Kidney epithelial cell (primary cell): Measurements from ENCODE around the gene EFHD2. TPM values are rescaled to one million over a fixed set of nuclear protein-coding genes. Genes with fewer than 3 reads are reported as not detected.

ENCODE experiments used
- DNase-seq: peaks from one replicate; pipeline ENCODE4 v3.0.0-alpha.2; 2010; ENCODE audit warnings: low read depth
- H3K27me3 ChIP-seq: 2 replicates; pipeline ENCODE4 v1.6.0; 2011; ENCODE audit warnings: low read length; ENCODE audit not compliant: control insufficient read depth, insufficient read depth
- H3K36me3 ChIP-seq: 2 replicates; pipeline ENCODE4 v1.5.1; 2011; ENCODE audit warnings: low read length; ENCODE audit not compliant: control insufficient read depth, insufficient read depth
- H3K4me3 ChIP-seq: 2 replicates; pipeline ENCODE4 v1.5.1; 2011; ENCODE audit warnings: low read depth, mild to moderate bottlenecking, control low read depth, low read length
- CTCF ChIP-seq: IDR thresholded peaks from 2 replicates; pipeline ENCODE4 v1.5.1; 2011; ENCODE audit warnings: mild to moderate bottlenecking, moderate library complexity, low read length, control low read depth, inconsistent platforms; ENCODE audit not compliant: insufficient read depth, poor library complexity, severe bottlenecking
- total RNA-seq: library from RNA; depleted of rRNA; stranded (reverse); fragments of >200 nt; gene quantifications from 2 replicates; pipeline ENCODE4 v1.2.3, GENCODE V29; 2015

EFHD2 gene
- total RNA-seq, 1 donor from 2014 or later: 54.6 TPM

GRCh38 chr1:15407580-15407979 lies 2.1 kb upstream of the EFHD2 start:
- Histone ChIP-seq H3K4me3 (no peak overlapping the region), H3K36me3 (no peaks in the 10 kb centered on the region), H3K27me3 (no peaks in the 10 kb centered on the region)
- no peak for DNase-seq
- TF ChIP-seq CTCF: no peak

GRCh38 chr1:15408890-15409387 lies 749 bp upstream of the EFHD2 start:
- no peak for DNase-seq
- H3K36me3 ChIP-seq: no peaks in the 10 kb centered on the region
- no peak for TF ChIP-seq CTCF
- H3K4me3 ChIP-seq: peak overlapping the region; percentile 92
- no peaks in the 10 kb centered on the region for H3K27me3 ChIP-seq

GRCh38 chr1:15410223-15410883 lies 665 bp downstream of the EFHD2 start:
- Histone ChIP-seq H3K4me3 (peak overlapping the region; percentile 92), H3K36me3 (no peaks in the 10 kb centered on the region), H3K27me3 (no peaks in the 10 kb centered on the region)
- no peak for TF ChIP-seq CTCF
- DNase-seq: no peak

- no peak for TF ChIP-seq CTCF
- no peaks in the 10 kb centered on the region for H3K27me3 ChIP-seq
- H3K4me3 ChIP-seq: peak overlapping the region; percentile 92
- DNase-seq: no peak
- no peaks in the 10 kb centered on the region for H3K36me3 ChIP-seq
Observed at GRCh38 chr1:15410884-15411245, 1.2 kb downstream of the EFHD2 start.

GRCh38 chr1:15411593-15412137 lies 2.0 kb downstream of the EFHD2 start:
- Histone ChIP-seq H3K27me3 (no peaks in the 10 kb centered on the region), H3K36me3 (no peaks in the 10 kb centered on the region), H3K4me3 (peak overlapping the region; percentile 92)
- TF ChIP-seq CTCF: no peak
- no peak for DNase-seq
